Measurements from ENCODE around the gene PAK6. TPM values are rescaled to one million over a fixed set of nuclear protein-coding genes. Genes with fewer than 3 reads are reported as not detected.
A peak's percentile ranks its signal among the peaks of the same experiment; 100 is the strongest.

Gene PAK6
- total and polyA plus RNA-seq, 12 donors: 4.9 to 31.0 (median 13.1) TPM

DNA sequence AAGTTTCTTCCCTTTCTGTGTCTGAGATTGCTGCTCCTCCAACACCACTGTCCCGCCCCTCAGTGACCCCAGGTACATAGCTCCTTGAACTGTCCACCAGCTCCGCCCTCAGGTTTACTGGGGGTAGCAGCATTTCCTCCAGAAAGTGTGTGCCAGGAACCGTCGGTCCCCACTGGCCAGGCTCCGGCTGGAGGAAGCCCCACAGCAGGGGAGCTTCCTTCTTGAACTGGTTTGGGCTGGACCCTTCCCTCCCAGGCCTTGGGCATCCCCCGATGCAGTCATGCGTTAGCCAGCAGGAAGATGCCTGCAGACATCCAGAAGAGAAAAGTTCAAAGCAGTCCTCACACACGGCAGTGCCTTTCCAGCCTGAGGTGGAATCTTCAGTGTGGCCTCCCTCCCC lies 19.7 kb downstream of the PAK6 start:
- TF ChIP-seq CTCF (IDR thresholded peaks at IDR 0.05): no peak
- TF ChIP-seq POLR2A (IDR thresholded peaks at IDR 0.05): no peak
- peaks cover 15 to 38% of the 10 kb centered on the region in 2 donors for H3K4me1 ChIP-seq (replicated peaks in 1 of 2)
- no peaks in the 10 kb centered on the region for H3K9me3 ChIP-seq (replicated peaks in 1 of 3)
- H3K27ac ChIP-seq: peak overlapping the region in 2 of 5 donors; percentile 62 to 88
- H3K36me3 ChIP-seq (replicated peaks in 1 of 2): no peaks in the 10 kb centered on the region
- 66 to 76% (median 72%) methylated on average over 5 to 8 of the region's 8 CpGs for WGBS, 4 donors
- H3K27me3 ChIP-seq: no peaks in the 10 kb centered on the region
- H3K4me3 ChIP-seq: no peak overlapping the region
- no peak for DNase-seq
- intact Hi-C loops (cut with DNase I): no loop called here

DNA sequence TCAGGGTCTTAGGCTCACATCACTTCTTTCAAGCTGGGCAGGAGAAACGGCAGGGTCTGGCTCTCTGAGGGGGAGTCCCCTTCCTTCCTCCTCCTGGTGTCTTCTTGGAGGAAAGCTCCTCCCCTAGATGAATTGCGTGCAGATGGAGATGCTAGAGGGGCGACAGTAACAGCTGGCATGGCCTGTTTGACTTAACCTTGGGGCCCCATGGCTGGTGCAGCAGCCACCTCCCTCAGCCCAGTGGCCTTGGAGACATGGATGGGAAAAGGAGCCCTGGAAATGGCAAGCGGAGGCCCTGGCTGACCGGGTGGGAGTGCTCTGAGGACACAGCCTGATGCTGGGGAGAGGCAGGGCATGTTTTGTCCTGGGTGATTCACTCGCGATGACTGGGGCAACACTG lies 20.2 kb downstream of the PAK6 start:
- intact Hi-C loops (cut with DNase I): no loop called here
- WGBS, 4 donors: 48 to 66% (median 54%) methylated on average over 6 to 7 of the region's 7 CpGs
- Histone ChIP-seq H3K9me3 (replicated peaks in 1 of 3) (no peaks in the 10 kb centered on the region), H3K36me3 (replicated peaks in 1 of 2) (no peaks in the 10 kb centered on the region), H3K27ac (peak overlapping the region in 3 of 5 donors; percentile 8 to 88 (median 62)), H3K27me3 (no peaks in the 10 kb centered on the region), H3K4me3 (no peak overlapping the region), H3K4me1 (replicated peaks in 1 of 2) (peaks cover 20 to 38% of the 10 kb centered on the region in 2 donors)
- DNase-seq: peak in 1 of 7 donors; percentile 42
- no peak for TF ChIP-seq CTCF (IDR thresholded peaks at IDR 0.05)
- no peak for TF ChIP-seq POLR2A (IDR thresholded peaks at IDR 0.05)

GRCh38 chr15:40263024-40263754 lies 24.3 kb downstream of the PAK6 start:
- Histone ChIP-seq H3K27ac (peak overlapping the region in 4 of 5 donors; percentile 74 to 98 (median 90)), H3K36me3 (replicated peaks in 1 of 2) (peaks cover 0 to 4% of the 10 kb centered on the region in 2 donors), H3K4me3 (no peak overlapping the region), H3K27me3 (no peaks in the 10 kb centered on the region), H3K9me3 (replicated peaks in 1 of 3) (no peaks in the 10 kb centered on the region), H3K4me1 (replicated peaks in 1 of 2) (peaks cover 36 to 46% of the 10 kb centered on the region in 2 donors)
- 56 to 70% (median 63%) methylated on average over 11 to 12 of the region's 12 CpGs for WGBS, 4 donors
- no peak for TF ChIP-seq CTCF (IDR thresholded peaks at IDR 0.05)
- peak in 1 of 2 donors; percentile 63 for TF ChIP-seq POLR2A (IDR thresholded peaks at IDR 0.05)
- DNase-seq: peak in 5 of 7 donors; percentile 49 to 90 (median 64)
- intact Hi-C loops (cut with DNase I): no loop called here

DNA sequence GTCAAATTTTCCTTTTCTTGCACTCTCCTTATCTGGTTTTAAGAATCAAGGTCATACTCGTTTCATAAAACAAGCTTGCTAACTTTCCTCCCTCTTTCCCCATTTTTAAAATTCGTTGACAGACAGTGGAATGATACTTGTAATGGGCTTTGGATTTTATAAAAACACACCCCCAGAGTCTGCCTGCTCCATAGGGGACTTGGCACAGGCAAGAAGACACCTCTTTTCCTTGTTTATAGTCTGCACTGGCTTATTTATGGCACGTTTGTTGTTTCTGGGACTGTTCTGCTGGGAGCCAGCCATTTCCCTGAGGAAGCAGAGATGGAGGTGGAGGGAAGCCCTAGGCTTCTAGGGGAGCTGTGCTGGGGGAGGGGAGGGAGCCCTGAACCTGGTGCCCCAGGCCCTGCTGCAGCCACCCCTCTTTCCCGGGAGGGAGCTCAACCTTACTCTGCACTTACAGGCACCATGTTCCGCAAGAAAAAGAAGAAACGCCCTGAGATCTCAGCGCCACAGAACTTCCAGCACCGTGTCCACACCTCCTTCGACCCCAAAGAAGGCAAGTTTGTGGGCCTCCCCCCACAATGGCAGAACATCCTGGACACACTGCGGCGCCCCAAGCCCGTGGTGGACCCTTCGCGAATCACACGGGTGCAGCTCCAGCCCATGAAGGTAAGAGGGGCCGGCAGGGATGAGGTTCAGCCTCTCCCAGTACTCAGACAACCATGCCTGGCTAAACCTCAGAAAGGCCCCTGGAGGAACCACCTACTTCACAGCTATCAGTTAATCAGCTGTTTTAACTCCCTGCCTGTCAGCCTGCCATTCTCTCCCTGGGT lies 25.7 kb downstream of the PAK6 start:
- DNase-seq: no peak
- intact Hi-C loops (cut with DNase I): no loop called here

More for the DNA sequence above, 25.7 kb downstream of the PAK6 start:
- H3K9me3 ChIP-seq (replicated peaks in 1 of 3): no peaks in the 10 kb centered on the region
- H3K4me1 ChIP-seq (replicated peaks in 1 of 2): peaks cover 36 to 46% of the 10 kb centered on the region in 2 donors
- TF ChIP-seq CTCF (IDR thresholded peaks at IDR 0.05) (no peak), POLR2A (IDR thresholded peaks at IDR 0.05) (peak in 1 of 2 donors; percentile 29)
- H3K36me3 ChIP-seq (replicated peaks in 1 of 2): peaks cover 0 to 4% of the 10 kb centered on the region in 2 donors
- no peak overlapping the region for H3K4me3 ChIP-seq
- WGBS, 4 donors: 72 to 77% (median 75%) methylated on average over 11 to 16 of the region's 16 CpGs
- peak overlapping the region in 4 of 5 donors; percentile 24 to 98 (median 82) for H3K27ac ChIP-seq
- H3K27me3 ChIP-seq: no peaks in the 10 kb centered on the region
